ENCODE data around the gene CPT1A.

DNA sequence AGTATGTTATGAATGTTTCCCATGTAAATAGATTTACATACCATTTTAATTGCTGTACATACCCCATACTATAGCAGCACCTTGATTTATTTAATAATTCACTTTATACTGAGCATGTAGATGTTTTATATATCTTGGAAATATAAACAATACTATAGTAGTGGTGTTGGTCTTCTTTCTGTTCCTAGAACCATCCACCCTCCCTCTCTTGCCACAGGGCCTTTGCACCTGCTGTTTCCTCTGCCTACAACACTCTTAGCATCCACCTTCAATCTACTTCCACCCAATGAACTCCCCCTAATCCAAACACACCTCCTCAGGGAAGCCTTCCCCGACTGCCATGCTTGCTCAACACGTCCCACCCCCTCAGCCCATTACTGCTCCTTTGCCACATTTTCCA, 120.6 kb downstream of the CPT1A start:
- TF ChIP-seq, protein P1, sequence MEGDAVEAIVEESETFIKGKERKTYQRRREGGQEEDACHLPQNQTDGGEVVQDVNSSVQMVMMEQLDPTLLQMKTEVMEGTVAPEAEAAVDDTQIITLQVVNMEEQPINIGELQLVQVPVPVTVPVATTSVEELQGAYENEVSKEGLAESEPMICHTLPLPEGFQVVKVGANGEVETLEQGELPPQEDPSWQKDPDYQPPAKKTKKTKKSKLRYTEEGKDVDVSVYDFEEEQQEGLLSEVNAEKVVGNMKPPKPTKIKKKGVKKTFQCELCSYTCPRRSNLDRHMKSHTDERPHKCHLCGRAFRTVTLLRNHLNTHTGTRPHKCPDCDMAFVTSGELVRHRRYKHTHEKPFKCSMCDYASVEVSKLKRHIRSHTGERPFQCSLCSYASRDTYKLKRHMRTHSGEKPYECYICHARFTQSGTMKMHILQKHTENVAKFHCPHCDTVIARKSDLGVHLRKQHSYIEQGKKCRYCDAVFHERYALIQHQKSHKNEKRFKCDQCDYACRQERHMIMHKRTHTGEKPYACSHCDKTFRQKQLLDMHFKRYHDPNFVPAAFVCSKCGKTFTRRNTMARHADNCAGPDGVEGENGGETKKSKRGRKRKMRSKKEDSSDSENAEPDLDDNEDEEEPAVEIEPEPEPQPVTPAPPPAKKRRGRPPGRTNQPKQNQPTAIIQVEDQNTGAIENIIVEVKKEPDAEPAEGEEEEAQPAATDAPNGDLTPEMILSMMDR (conservative IDR thresholded peaks at IDR 0.05) = no peak
- TF ChIP-seq EZH2 (IDR thresholded peaks at IDR 0.05; ENCODE audit: low read depth) = no peak

All from PC-9 (cell line).